Endodermal cell (in vitro differentiated cells): ENCODE data around the gene PPP1R12A. TPM values are rescaled to one million over a fixed set of nuclear protein-coding genes. Genes with fewer than 3 reads are reported as not detected.

Experiments used
- DNase-seq: peaks from one replicate; pipeline ENCODE4 v3.0.0-alpha.2; 2017
- H3K27ac ChIP-seq: 2 replicates; pipeline ENCODE4 v1.5.1; 2013; ENCODE audit warnings: mild to moderate bottlenecking, low read depth, low read length, moderate library complexity
- H3K27me3 ChIP-seq: 2 replicates; pipeline ENCODE4 v1.6.1; 2013; ENCODE audit warnings: mild to moderate bottlenecking, low read length, moderate library complexity; ENCODE audit not compliant: insufficient read depth, control insufficient read depth, poor library complexity, severe bottlenecking
- H3K36me3 ChIP-seq: 2 replicates; pipeline ENCODE4 v1.7.0; 2013; ENCODE audit warnings: mild to moderate bottlenecking, low read length, moderate library complexity; ENCODE audit not compliant: control insufficient read depth, insufficient read depth
- H3K4me1 ChIP-seq: one replicate; pipeline ENCODE4 v1.7.0; 2013; ENCODE audit warnings: low read length; ENCODE audit not compliant: control insufficient read depth, insufficient read depth
- H3K4me3 ChIP-seq: 2 replicates; pipeline ENCODE4 v1.5.1; 2013; ENCODE audit warnings: mild to moderate bottlenecking, low read length, moderate library complexity
- H3K9ac ChIP-seq: 2 replicates; pipeline ENCODE4 v1.6.1; 2013; ENCODE audit warnings: mild to moderate bottlenecking, low read length, moderate library complexity; ENCODE audit not compliant: poor library complexity, severe bottlenecking; ENCODE audit errors: extremely low read depth
- H3K9me3 ChIP-seq: 2 replicates; pipeline ENCODE4 v1.6.1; 2013; ENCODE audit warnings: mild to moderate bottlenecking, low read length, moderate library complexity; ENCODE audit not compliant: control insufficient read depth
- H3K27ac Mint-ChIP-seq: 2 replicates; pipeline ENCODE4 v1.8.0; 2020; ENCODE audit warnings: mixed read lengths
- H3K27me3 Mint-ChIP-seq: 2 replicates; pipeline ENCODE4 v1.8.0; 2021; ENCODE audit warnings: mild to moderate bottlenecking, mixed read lengths; ENCODE audit not compliant: insufficient read depth
- H3K36me3 Mint-ChIP-seq: 2 replicates; pipeline ENCODE4 v1.8.0; 2020; ENCODE audit warnings: low read depth, mixed read lengths
- H3K4me1 Mint-ChIP-seq: 2 replicates; pipeline ENCODE4 v1.8.0; 2020; ENCODE audit warnings: mixed read lengths
- H3K4me3 Mint-ChIP-seq: 2 replicates; pipeline ENCODE4 v1.8.0; 2020; ENCODE audit warnings: mild to moderate bottlenecking, moderate library complexity, mixed read lengths
- H3K9me3 Mint-ChIP-seq: 2 replicates; pipeline ENCODE4 v1.8.0; 2020; ENCODE audit warnings: mild to moderate bottlenecking, mixed read lengths
- CTCF ChIP-seq: fragments of 200-600 bp; sonication (generic); conservative IDR thresholded peaks from 2 replicates; pipeline ENCODE4 v1.5.0; 2021; ENCODE audit warnings: antibody characterized with exemption, mild to moderate bottlenecking
- WGBS, 2 experiments: methylation state at CpG; one replicate each; pipeline versions ENCODE4 v1.1.5 to v1.1.7; 2013; ENCODE audit warnings: missing lambda C conversion rate in 2 of 2, mixed read lengths in 1 of 2; ENCODE audit not compliant: insufficient coverage in 1 of 2, insufficient read length in 1 of 2; 5-methylcytosine and 5-hydroxymethylcytosine counted together
- total RNA-seq, 2 donors: library from RNA; stranded (reverse); fragmentation: NEBNext Ultra II Directional in 1 of 2; extraction: Animal tissue kit (Norgen Biotek cat#: 25700) in 1 of 2; gene quantifications; 2 replicates in 1 of 2; 3 replicates in 1 of 2; pipeline ENCODE4 v1.2.1, GENCODE V29; 2021

The PPP1R12A gene
- total RNA-seq, 2 donors from 2014 or later: 80.0 to 94.7 TPM

- no peak for TF ChIP-seq CTCF
- DNase-seq: no peak
- no peak overlapping the region for H3K27ac Mint-ChIP-seq
- H3K4me1 ChIP-seq: no peaks in the 10 kb centered on the region
- WGBS, 2 experiments: 99% methylated on average over 4 of the region's 5 CpGs; no CpG with 5 or more reads in 1 of the 2 experiments
- no peaks in the 10 kb centered on the region for H3K4me1 Mint-ChIP-seq
- H3K9ac ChIP-seq: no peak overlapping the region
- H3K36me3 ChIP-seq: peaks cover 13% of the 10 kb centered on the region
- no peak overlapping the region for H3K27ac ChIP-seq
- H3K4me3 Mint-ChIP-seq: no peak overlapping the region
- H3K36me3 Mint-ChIP-seq: peaks cover 9% of the 10 kb centered on the region
- no peaks in the 10 kb centered on the region for H3K27me3 Mint-ChIP-seq
- no peaks in the 10 kb centered on the region for H3K9me3 Mint-ChIP-seq
- H3K9me3 ChIP-seq: no peaks in the 10 kb centered on the region
- H3K27me3 ChIP-seq: no peaks in the 10 kb centered on the region
- no peak overlapping the region for H3K4me3 ChIP-seq
These were observed 165.6 kb downstream of the PPP1R12A start for GRCh38 chr12:79769189-79769859.

GRCh38 chr12:79766705-79767464, 168.0 kb downstream of the PPP1R12A start:
- H3K27ac Mint-ChIP-seq: no peak overlapping the region

GRCh38 chr12:79765157-79765556, 169.7 kb downstream of the PPP1R12A start:
- H3K36me3 ChIP-seq: no peaks in the 10 kb centered on the region
- H3K4me1 ChIP-seq: no peaks in the 10 kb centered on the region
- no peak for TF ChIP-seq CTCF
- no peaks in the 10 kb centered on the region for H3K27me3 ChIP-seq
- Mint-ChIP-seq H3K4me3 (no peak overlapping the region), H3K9me3 (peaks cover 3% of the 10 kb centered on the region), H3K4me1 (no peaks in the 10 kb centered on the region), H3K27me3 (no peaks in the 10 kb centered on the region), H3K27ac (no peak overlapping the region), H3K36me3 (no peaks in the 10 kb centered on the region)
- H3K27ac ChIP-seq: no peak overlapping the region
- H3K4me3 ChIP-seq: no peak overlapping the region
- no peak for DNase-seq
- H3K9ac ChIP-seq: no peak overlapping the region
- no peaks in the 10 kb centered on the region for H3K9me3 ChIP-seq
- 95 to 100% methylated on average over 1 of the region's 1 CpG for WGBS, 2 experiments

More at GRCh38 chr12:79766705-79767464, 168.0 kb downstream of the PPP1R12A start:
- H3K4me1 Mint-ChIP-seq: no peaks in the 10 kb centered on the region
- no peak for TF ChIP-seq CTCF
- no peaks in the 10 kb centered on the region for H3K9me3 Mint-ChIP-seq
- H3K27me3 Mint-ChIP-seq: no peaks in the 10 kb centered on the region
- no peak overlapping the region for H3K4me3 ChIP-seq
- H3K4me3 Mint-ChIP-seq: no peak overlapping the region
- H3K9me3 ChIP-seq: no peaks in the 10 kb centered on the region
- H3K4me1 ChIP-seq: no peaks in the 10 kb centered on the region
- no peak overlapping the region for H3K9ac ChIP-seq
- no peaks in the 10 kb centered on the region for H3K36me3 ChIP-seq
- no peaks in the 10 kb centered on the region for H3K27me3 ChIP-seq
- 96 to 100% methylated on average over 3 of the region's 3 CpGs for WGBS, 2 experiments
- peaks cover 7% of the 10 kb centered on the region for H3K36me3 Mint-ChIP-seq
- no peak overlapping the region for H3K27ac ChIP-seq
- DNase-seq: no peak
